ENCODE results near the gene DEGS2. TPM values are rescaled to one million over a fixed set of nuclear protein-coding genes. Genes with fewer than 3 reads are reported as not detected.

The DEGS2 gene
- total and polyA plus RNA-seq, 4 donors, result 3.6 to 7.4 (median 5.7) TPM

- Histone ChIP-seq H3K27me3 (ENCODE audit: control insufficient read depth in 3 of 3, insufficient read depth in 3 of 3, low read length in 2 of 3) (no peaks in the 10 kb centered on the region), H3K4me1 (ENCODE audit: control insufficient read depth in 5 of 5, insufficient read depth in 5 of 5, low read length in 5 of 5) (peaks cover 9 to 57% (median 18%) of the 10 kb centered on the region in 5 donors), H3K9me3 (ENCODE audit: control insufficient read depth in 4 of 4, insufficient read depth in 3 of 4, low read length in 3 of 4) (no peaks in the 10 kb centered on the region), H3K27ac (ENCODE audit: low read depth in 1 of 2, low read length in 1 of 2) (peak overlapping the region in 1 of 2 donors; percentile 80), H3K36me3 (ENCODE audit: control insufficient read depth in 4 of 4, insufficient read depth in 4 of 4, low read length in 4 of 4) (peaks cover 0 to 10% (median 3%) of the 10 kb centered on the region in 4 donors), H3K4me3 (no peak overlapping the region), H3K9ac (ENCODE audit: insufficient read depth in 1 of 2, low read length in 2 of 2) (no peak overlapping the region)
- DNase-seq (no peak), ATAC-seq (ENCODE audit: insufficient read depth, low FRiP score) (peak; percentile 43)
- TF ChIP-seq CTCF (IDR thresholded peaks at IDR 0.05; ENCODE audit: control extremely low read depth, extremely low read depth), result no peak
- 35 to 63% methylated on average over 17 of the region's 17 CpGs for WGBS, 2 donors
These were observed 53.0 kb downstream of the DEGS2 start for GRCh38 chr14:100106250-100107112.

- H3K4me1 ChIP-seq (ENCODE audit: control insufficient read depth in 5 of 5, insufficient read depth in 5 of 5, low read length in 5 of 5), result peaks cover 9 to 55% (median 18%) of the 10 kb centered on the region in 5 donors
- no peaks in the 10 kb centered on the region for H3K9me3 ChIP-seq (ENCODE audit: control insufficient read depth in 4 of 4, insufficient read depth in 3 of 4, low read length in 3 of 4)
- DNase-seq (peak in 1 of 3 donors; percentile 36), ATAC-seq (ENCODE audit: insufficient read depth, low FRiP score) (no peak)
- TF ChIP-seq CTCF (IDR thresholded peaks at IDR 0.05; ENCODE audit: control extremely low read depth, extremely low read depth), result no peak
- WGBS, 2 donors, result 61 to 76% methylated on average over 16 of the region's 16 CpGs
- H3K9ac ChIP-seq (ENCODE audit: insufficient read depth in 1 of 2, low read length in 2 of 2), result no peak overlapping the region
- peak overlapping the region in 1 of 2 donors; percentile 62 for H3K27ac ChIP-seq (ENCODE audit: low read depth in 1 of 2, low read length in 1 of 2)
- no peaks in the 10 kb centered on the region for H3K27me3 ChIP-seq (ENCODE audit: control insufficient read depth in 3 of 3, insufficient read depth in 3 of 3, low read length in 2 of 3)
- H3K36me3 ChIP-seq (ENCODE audit: control insufficient read depth in 4 of 4, insufficient read depth in 4 of 4, low read length in 4 of 4), result peaks cover 0 to 10% (median 3%) of the 10 kb centered on the region in 4 donors
- no peak overlapping the region for H3K4me3 ChIP-seq
These were observed 53.9 kb downstream of the DEGS2 start for GRCh38 chr14:100105357-100106169.

GRCh38 chr14:100104523-100105300 lies 54.7 kb downstream of the DEGS2 start:
- no peak for TF ChIP-seq CTCF (IDR thresholded peaks at IDR 0.05; ENCODE audit: control extremely low read depth, extremely low read depth)
- Histone ChIP-seq H3K9ac (ENCODE audit: insufficient read depth in 1 of 2, low read length in 2 of 2) (no peak overlapping the region), H3K4me3 (no peak overlapping the region), H3K36me3 (ENCODE audit: control insufficient read depth in 4 of 4, insufficient read depth in 4 of 4, low read length in 4 of 4) (peaks cover 0 to 7% (median 3%) of the 10 kb centered on the region in 4 donors), H3K9me3 (ENCODE audit: control insufficient read depth in 4 of 4, insufficient read depth in 3 of 4, low read length in 3 of 4) (no peaks in the 10 kb centered on the region), H3K4me1 (ENCODE audit: control insufficient read depth in 5 of 5, insufficient read depth in 5 of 5, low read length in 5 of 5) (peaks cover 9 to 62% (median 18%) of the 10 kb centered on the region in 5 donors), H3K27ac (ENCODE audit: low read depth in 1 of 2, low read length in 1 of 2) (peak overlapping the region in 1 of 2 donors; percentile 15), H3K27me3 (ENCODE audit: control insufficient read depth in 3 of 3, insufficient read depth in 3 of 3, low read length in 2 of 3) (no peaks in the 10 kb centered on the region)
- WGBS, 2 donors, result 84 to 93% methylated on average over 7 of the region's 7 CpGs
- ATAC-seq (ENCODE audit: insufficient read depth, low FRiP score) (no peak), DNase-seq (no peak)
